NB4 (cell line): Measurements from ENCODE around the gene PDK2.

ENCODE experiments used
- DNase-seq: peaks from one replicate; pipeline ENCODE4 v3.0.0; 2010; ENCODE audit warnings: low read depth
- H3K4me3 ChIP-seq: one replicate; pipeline ENCODE4 v1.5.1; 2011; ENCODE audit warnings: mild to moderate bottlenecking, low read depth, low read length, moderate library complexity
- MYC ChIP-seq: IDR thresholded peaks from 2 replicates; pipeline ENCODE4 v1.6.1; 2011; ENCODE audit warnings: low read depth, low read length
- POLR2A ChIP-seq: IDR thresholded peaks from 2 replicates; pipeline ENCODE4 v1.6.1; 2011; ENCODE audit warnings: mild to moderate bottlenecking; ENCODE audit not compliant: insufficient read length; ENCODE audit errors: extremely low read depth
- TF ChIP-seq, protein P1 (sequence below): IDR thresholded peaks from one replicate; pipeline ENCODE4 v1.5.1; 2012; ENCODE audit warnings: low read depth, low read length
- TF ChIP-seq, protein P2 (sequence below): IDR thresholded peaks from 2 replicates; pipeline ENCODE4 v1.6.1; 2011; ENCODE audit warnings: low read depth, low read length

The PDK2 gene

DNA sequence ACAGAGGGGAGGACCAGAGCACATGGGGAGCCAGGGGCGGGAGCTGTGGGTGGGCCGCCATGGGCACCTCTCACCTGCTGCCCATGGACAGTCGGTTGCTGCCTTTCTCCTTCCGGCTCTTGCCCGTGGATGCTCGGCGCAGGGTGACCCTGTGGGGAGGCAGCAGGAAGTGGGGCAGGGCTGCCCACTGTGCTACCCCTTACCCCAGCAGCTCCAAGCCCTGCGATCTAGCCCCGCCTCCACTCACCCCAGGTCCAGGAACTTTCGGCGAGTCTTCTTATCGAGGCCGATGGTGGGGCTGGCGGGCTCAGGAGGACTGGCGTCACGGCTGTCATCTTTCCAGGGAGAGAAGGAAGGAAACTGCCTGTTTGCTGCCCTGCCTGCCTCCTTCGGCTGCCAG is 20.6 kb downstream of the PDK2 start:
- DNase-seq, result no peak
- no peak overlapping the region for H3K4me3 ChIP-seq
- TF ChIP-seq, protein P1, sequence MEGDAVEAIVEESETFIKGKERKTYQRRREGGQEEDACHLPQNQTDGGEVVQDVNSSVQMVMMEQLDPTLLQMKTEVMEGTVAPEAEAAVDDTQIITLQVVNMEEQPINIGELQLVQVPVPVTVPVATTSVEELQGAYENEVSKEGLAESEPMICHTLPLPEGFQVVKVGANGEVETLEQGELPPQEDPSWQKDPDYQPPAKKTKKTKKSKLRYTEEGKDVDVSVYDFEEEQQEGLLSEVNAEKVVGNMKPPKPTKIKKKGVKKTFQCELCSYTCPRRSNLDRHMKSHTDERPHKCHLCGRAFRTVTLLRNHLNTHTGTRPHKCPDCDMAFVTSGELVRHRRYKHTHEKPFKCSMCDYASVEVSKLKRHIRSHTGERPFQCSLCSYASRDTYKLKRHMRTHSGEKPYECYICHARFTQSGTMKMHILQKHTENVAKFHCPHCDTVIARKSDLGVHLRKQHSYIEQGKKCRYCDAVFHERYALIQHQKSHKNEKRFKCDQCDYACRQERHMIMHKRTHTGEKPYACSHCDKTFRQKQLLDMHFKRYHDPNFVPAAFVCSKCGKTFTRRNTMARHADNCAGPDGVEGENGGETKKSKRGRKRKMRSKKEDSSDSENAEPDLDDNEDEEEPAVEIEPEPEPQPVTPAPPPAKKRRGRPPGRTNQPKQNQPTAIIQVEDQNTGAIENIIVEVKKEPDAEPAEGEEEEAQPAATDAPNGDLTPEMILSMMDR, result no peak
- no peak for TF ChIP-seq MYC
- no peak for TF ChIP-seq POLR2A
- TF ChIP-seq, protein P2, sequence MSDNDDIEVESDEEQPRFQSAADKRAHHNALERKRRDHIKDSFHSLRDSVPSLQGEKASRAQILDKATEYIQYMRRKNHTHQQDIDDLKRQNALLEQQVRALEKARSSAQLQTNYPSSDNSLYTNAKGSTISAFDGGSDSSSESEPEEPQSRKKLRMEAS, result no peak

DNA sequence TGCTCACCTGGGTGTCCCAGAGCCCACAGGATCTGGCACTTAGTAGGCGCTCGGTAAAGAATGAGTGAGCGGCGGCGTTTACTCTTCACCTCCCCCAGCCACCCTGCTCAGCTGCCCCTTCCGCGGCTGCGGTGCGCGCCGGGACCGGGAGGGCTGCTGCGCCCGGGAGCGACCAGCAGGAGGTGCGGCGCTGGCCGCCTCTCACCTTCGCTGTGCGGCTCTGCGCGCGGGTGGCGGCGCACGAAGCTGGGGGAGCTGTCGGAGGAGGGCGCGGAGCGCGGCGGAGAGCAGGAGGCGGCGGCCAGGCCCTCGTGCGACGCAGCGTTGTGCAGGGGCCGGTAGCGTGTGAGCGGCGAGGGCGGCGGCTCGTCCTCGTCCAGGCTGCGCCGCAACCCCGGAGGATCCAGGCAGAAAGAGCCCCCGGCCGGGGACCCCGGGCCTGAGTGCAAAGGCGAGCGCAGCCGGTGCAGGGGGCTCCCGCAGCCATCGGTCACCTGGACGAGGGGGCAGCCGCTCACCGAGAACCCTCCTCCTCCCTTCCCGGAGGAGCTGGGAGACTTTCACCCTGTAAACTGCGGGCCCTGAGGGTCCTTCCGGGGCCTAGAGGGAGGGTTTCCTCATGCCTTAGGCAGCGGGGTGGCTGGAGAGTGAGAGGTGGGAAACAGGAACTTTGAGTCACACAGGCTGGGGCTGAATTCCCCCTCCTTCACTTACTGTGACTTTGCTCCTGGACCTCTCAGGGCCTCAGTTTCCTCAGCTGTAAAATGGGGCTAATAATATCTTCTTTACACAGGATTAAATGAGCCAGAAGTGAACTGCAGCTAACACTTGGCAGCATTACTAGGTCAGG is 22.3 kb downstream of the PDK2 start:
- no peak; the same call in 1 of the 2 replicates for TF ChIP-seq MYC
- TF ChIP-seq POLR2A, result no peak
- TF ChIP-seq, protein P2, result peak; percentile 54; the same call in 1 of the 2 replicates
- TF ChIP-seq, protein P1, result peak; percentile 51
- peak; percentile 83 for DNase-seq
- H3K4me3 ChIP-seq, result no peak overlapping the region

DNA sequence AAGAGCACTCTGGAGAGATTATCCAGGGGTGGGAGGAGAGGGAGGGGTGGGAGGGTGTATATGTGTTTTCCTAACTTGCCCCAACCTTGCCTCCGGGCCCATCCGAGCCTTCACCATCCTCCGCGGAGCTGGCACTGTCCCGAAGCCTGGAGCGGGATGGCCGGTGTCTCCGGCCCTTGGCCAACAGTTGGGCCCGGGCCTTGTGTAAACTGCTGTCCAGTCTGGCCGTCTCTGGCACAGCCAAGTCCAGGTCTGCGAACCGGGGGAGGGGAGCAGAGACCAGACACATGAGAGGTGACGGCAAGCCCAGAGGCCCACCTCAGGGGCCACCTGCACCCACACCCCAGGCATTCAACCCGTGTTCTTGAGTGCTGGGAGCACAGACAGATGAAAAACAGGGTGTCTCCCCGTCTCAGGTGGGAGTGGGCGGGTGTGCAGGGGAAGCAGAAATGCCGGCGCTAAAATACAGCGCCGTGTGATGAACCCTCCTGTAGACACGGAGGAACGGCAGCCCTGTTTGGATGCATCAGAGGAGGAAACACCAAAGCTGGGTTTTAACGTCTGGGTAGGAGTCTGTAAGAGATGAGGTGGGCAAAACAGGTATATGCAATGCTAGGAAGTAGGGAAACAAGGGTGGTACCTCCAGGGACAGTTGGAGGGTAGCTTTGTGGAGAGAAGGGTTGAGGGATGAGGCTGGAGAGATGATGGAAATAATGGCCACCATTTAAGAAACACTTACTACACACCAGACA is 23.1 kb downstream of the PDK2 start:
- H3K4me3 ChIP-seq, result no peak overlapping the region
- TF ChIP-seq POLR2A, result no peak
- no peak for DNase-seq

DNA sequence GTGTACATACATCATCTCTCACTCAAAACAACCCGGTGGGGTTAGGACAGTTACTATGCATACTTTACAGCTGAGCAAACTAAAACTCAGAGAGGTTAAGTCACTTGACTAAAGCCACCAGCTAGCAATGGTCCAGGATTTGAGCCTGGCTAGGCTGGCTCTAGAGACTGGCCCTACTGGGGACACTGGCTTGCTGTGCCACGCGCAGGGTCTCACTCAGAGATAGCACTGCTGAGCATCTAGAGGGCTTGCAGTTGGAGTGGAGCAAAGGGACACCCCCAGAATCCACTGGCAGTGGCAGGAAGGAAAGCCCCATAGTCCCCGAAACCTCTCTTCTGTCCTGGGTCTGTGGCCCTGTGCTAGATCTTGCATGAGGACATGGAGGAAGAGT is 23.7 kb downstream of the PDK2 start:
- TF ChIP-seq MYC, result no peak
- TF ChIP-seq, protein P1, result no peak
- no peak for TF ChIP-seq POLR2A
- TF ChIP-seq, protein P2, result no peak
- no peak overlapping the region for H3K4me3 ChIP-seq
- DNase-seq, result no peak

DNA sequence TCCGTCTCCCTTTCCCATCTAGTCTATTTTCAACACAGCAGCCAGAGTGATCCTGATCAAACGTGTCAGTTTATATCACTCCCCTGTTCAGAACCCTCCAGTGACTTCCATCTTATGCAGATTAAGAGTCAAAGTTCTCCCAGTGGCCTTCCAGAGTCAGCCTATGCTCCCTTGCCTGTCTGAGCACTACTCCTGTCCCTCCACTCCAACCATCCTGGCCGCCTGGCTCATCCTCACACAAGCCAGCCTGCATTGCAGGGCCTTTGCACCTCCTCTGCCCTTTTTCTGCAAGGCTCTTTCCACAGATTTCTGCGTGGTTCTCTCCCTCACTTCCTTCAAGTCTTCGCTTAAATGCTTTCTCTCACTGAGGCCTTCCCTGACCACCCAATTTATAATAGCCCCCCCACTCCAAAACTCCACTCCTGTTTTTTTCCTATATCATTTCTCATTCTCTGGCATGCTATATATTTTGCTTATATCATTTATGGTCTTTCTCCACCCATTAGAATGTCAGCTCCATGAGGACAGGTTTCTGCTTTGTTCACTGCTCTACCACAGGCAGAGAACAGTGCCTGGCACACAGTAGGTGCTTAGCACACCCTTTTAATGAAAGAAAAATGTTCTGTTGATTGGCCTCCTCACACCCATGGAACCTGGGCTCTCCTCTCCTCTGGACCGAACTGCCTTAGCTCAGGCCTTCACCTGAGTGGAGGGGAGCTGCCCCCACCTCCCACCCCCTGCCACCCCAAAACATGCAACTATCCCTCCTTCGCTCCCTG is 25.5 kb downstream of the PDK2 start:
- H3K4me3 ChIP-seq, result no peak overlapping the region
- DNase-seq, result no peak
- TF ChIP-seq, protein P2, result no peak
- no peak for TF ChIP-seq POLR2A
- TF ChIP-seq, protein P1, result no peak

DNA sequence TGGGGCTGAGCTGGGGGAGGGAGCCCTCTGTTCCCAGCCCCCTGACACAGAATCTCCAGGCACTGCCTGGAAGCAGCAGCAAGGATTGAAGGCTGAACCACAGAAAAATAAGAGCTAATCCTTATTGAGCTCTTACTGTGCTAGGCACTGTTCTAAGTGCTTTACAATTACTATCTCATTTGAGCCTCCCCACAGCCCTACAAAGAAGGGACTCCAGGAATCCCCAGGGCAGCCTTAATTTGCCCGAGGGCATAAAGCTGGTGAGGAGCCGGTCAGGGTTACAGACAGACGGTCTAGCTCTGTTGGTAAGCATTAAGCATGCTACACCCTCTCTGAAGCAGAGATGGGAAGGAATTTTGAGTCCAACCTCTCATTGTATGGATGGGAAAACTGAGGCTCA is 27.8 kb downstream of the PDK2 start:
- no peak for DNase-seq
- TF ChIP-seq MYC (no peak), POLR2A (no peak)
- TF ChIP-seq, protein P1, result no peak
- TF ChIP-seq, protein P2, result no peak
- H3K4me3 ChIP-seq, result no peak overlapping the region
